ENCODE results near the gene GSK3B. TPM values are rescaled to one million over a fixed set of nuclear protein-coding genes. Genes with fewer than 3 reads are reported as not detected.

The GSK3B gene
- total RNA-seq, 4 donors from 2014 or later = 35.0 to 53.2 (median 44.0) TPM

GRCh38 chr3:119800844-119801243, 293.4 kb downstream of the GSK3B start:
- no peak overlapping the region for H3K27ac ChIP-seq
- H3K27me3 ChIP-seq = no peaks in the 10 kb centered on the region
- DNase-seq = peak; percentile 5 to 13
- TF ChIP-seq POLR2A (IDR thresholded peaks at IDR 0.05) (no peak), CTCF (IDR thresholded peaks at IDR 0.05) (no peak)
- intact Hi-C loops (cut with DNase I) = no loop called here
- no peaks in the 10 kb centered on the region for H3K9me3 ChIP-seq
- H3K36me3 ChIP-seq = no peaks in the 10 kb centered on the region
- WGBS, 2 donors = 35% methylated on average over 4 of the region's 4 CpGs
- H3K4me3 ChIP-seq (replicated peaks in 1 of 3) = no peak overlapping the region
- no peaks in the 10 kb centered on the region for H3K4me1 ChIP-seq

GRCh38 chr3:119796785-119797184, 297.5 kb downstream of the GSK3B start:
- Histone ChIP-seq H3K9me3 (no peaks in the 10 kb centered on the region), H3K27me3 (no peaks in the 10 kb centered on the region), H3K4me1 (no peaks in the 10 kb centered on the region), H3K36me3 (no peaks in the 10 kb centered on the region), H3K27ac (no peak overlapping the region), H3K4me3 (replicated peaks in 1 of 3) (no peak overlapping the region)
- 53 to 84% methylated on average over 2 of the region's 2 CpGs for WGBS, 2 donors
- no peak for DNase-seq
- TF ChIP-seq CTCF (IDR thresholded peaks at IDR 0.05) (no peak), POLR2A (IDR thresholded peaks at IDR 0.05) (no peak)
- intact Hi-C loops (cut with DNase I) = no loop called here

- H3K4me3 ChIP-seq (replicated peaks in 1 of 3) = no peak overlapping the region
- 96 to 99% methylated on average over 2 of the region's 2 CpGs for WGBS, 2 donors
- H3K9me3 ChIP-seq = no peaks in the 10 kb centered on the region
- H3K27ac ChIP-seq = no peak overlapping the region
- H3K36me3 ChIP-seq = no peaks in the 10 kb centered on the region
- intact Hi-C loops (cut with DNase I) = no loop called here
- no peak for DNase-seq
- H3K4me1 ChIP-seq = no peaks in the 10 kb centered on the region
- H3K27me3 ChIP-seq = no peaks in the 10 kb centered on the region
- TF ChIP-seq CTCF (IDR thresholded peaks at IDR 0.05) (no peak), POLR2A (IDR thresholded peaks at IDR 0.05) (no peak)
Measured at GRCh38 chr3:119796368-119796767, 297.9 kb downstream of the GSK3B start.

- WGBS, 2 donors = 72 to 76% methylated on average over 3 of the region's 3 CpGs
- Histone ChIP-seq H3K27ac (no peak overlapping the region), H3K9me3 (no peaks in the 10 kb centered on the region), H3K4me3 (replicated peaks in 1 of 3) (no peak overlapping the region), H3K4me1 (no peaks in the 10 kb centered on the region), H3K36me3 (no peaks in the 10 kb centered on the region), H3K27me3 (no peaks in the 10 kb centered on the region)
- no peak for DNase-seq
- intact Hi-C loops (cut with DNase I) = no loop called here
- TF ChIP-seq POLR2A (IDR thresholded peaks at IDR 0.05) (no peak), CTCF (IDR thresholded peaks at IDR 0.05) (no peak)
Measured at GRCh38 chr3:119795849-119796248, 298.4 kb downstream of the GSK3B start.

- DNase-seq = no peak
- WGBS, 2 donors = 52 to 57% methylated on average over 5 of the region's 5 CpGs
Measured at GRCh38 chr3:119794971-119795612, 299.2 kb downstream of the GSK3B start.

More at GRCh38 chr3:119794971-119795612, 299.2 kb downstream of the GSK3B start:
- Histone ChIP-seq H3K27me3 (no peaks in the 10 kb centered on the region), H3K9me3 (no peaks in the 10 kb centered on the region), H3K27ac (no peak overlapping the region), H3K4me3 (replicated peaks in 1 of 3) (no peak overlapping the region), H3K4me1 (no peaks in the 10 kb centered on the region), H3K36me3 (no peaks in the 10 kb centered on the region)
- intact Hi-C loops (cut with DNase I) = no loop called here
- TF ChIP-seq POLR2A (IDR thresholded peaks at IDR 0.05) (no peak), CTCF (IDR thresholded peaks at IDR 0.05) (no peak)

Data from thyroid gland (tissue), 4 donors.